MM.1S (cell line): Measurements from ENCODE around the gene UTF1.

Source experiments
- CTCF ChIP-seq: fragments of 300-600 bp; sonication (generic); IDR thresholded peaks from 2 replicates; pipeline ENCODE4 v1.5.1; 2016; ENCODE audit warnings: antibody characterized with exemption, low read length, mixed read lengths
- EZH2phosphoT487 ChIP-seq: fragments of 300-600 bp; sonication (generic); IDR thresholded peaks from 2 replicates; pipeline ENCODE4 v1.6.1; 2018; ENCODE audit warnings: antibody characterized with exemption, low read length

- TF ChIP-seq CTCF (no peak), EZH2phosphoT487 (no peak)
These were observed 20.9 kb upstream of the UTF1 start for GRCh38 chr10:133209117-133209516.
